Sigmoid colon (tissue), 4 donors: ENCODE data around the gene ACTR6.

Source experiments
- POLR2A ChIP-seq, 2 donors: fragments of 450-650 bp; IDR thresholded peaks; one replicate each; pipeline ENCODE4 v1.6.1; 2016; ENCODE audit warnings: antibody characterized with exemption in 2 of 2, mild to moderate bottlenecking in 2 of 2, moderate library complexity in 2 of 2
- POLR2AphosphoS5 ChIP-seq, 4 donors: sonication (generic); formaldehyde crosslinking; IDR thresholded peaks; one replicate each; pipeline ENCODE4 v1.6.1; 2017; ENCODE audit warnings: antibody characterized with exemption in 4 of 4
- TF ChIP-seq, protein P1 (sequence below), 4 experiments: fragments of 450-650 bp in 3 of 4; fragments of 200-600 bp in 1 of 4; IDR thresholded peaks; one replicate each; pipeline ENCODE4 v1.5.1; 2016 to 2019; ENCODE audit warnings: antibody characterized with exemption in 4 of 4, mild to moderate bottlenecking in 3 of 4, moderate library complexity in 2 of 4

DNA sequence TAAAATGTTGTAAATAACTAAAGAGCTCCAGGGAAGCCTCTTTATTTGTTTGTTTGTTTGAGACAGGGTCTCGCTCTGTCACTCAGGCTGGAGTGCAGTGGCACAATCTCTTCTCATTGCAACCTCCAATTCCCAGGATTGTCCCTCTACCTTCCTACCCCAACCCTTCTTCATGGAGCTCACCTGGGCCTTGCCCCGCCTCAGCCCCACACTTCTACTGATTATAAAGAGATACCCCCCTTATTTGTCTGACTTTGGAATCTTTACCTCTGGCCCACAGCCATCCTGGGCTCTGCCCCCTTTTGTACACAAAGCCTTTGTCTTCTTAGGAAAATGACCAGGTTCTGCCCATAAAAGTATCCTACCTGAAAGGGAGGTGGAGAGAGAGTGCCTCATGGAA is 48.8 kb upstream of the ACTR6 start:
- TF ChIP-seq, protein P1, sequence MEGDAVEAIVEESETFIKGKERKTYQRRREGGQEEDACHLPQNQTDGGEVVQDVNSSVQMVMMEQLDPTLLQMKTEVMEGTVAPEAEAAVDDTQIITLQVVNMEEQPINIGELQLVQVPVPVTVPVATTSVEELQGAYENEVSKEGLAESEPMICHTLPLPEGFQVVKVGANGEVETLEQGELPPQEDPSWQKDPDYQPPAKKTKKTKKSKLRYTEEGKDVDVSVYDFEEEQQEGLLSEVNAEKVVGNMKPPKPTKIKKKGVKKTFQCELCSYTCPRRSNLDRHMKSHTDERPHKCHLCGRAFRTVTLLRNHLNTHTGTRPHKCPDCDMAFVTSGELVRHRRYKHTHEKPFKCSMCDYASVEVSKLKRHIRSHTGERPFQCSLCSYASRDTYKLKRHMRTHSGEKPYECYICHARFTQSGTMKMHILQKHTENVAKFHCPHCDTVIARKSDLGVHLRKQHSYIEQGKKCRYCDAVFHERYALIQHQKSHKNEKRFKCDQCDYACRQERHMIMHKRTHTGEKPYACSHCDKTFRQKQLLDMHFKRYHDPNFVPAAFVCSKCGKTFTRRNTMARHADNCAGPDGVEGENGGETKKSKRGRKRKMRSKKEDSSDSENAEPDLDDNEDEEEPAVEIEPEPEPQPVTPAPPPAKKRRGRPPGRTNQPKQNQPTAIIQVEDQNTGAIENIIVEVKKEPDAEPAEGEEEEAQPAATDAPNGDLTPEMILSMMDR (IDR thresholded peaks at IDR 0.05): no peak
- no peak for TF ChIP-seq POLR2AphosphoS5 (IDR thresholded peaks at IDR 0.05)
- no peak for TF ChIP-seq POLR2A (IDR thresholded peaks at IDR 0.05)
